SK-N-SH treated with all-trans-retinoic acid at 6 μM for 48 hours (cell line): Measurements from ENCODE around the gene PARVB.

Experiments
- ATAC-seq: fragments of 200-7000 bp; cut with Tn5 transposase; 3 replicates; pipeline ENCODE4 v1.9.1; 2020; ENCODE audit warnings: mild to moderate bottlenecking, moderate library complexity
- ARNTL ChIP-seq: fragments of 450-650 bp; formaldehyde crosslinking; IDR thresholded peaks from 2 replicates; pipeline ENCODE4 v1.5.0; 2020; ENCODE audit warnings: low read depth, mild to moderate bottlenecking, moderate library complexity, borderline replicate concordance
- BACH2 ChIP-seq: fragments of 250-450 bp; sonication (Bioruptor Pico); IDR thresholded peaks from 2 replicates; pipeline ENCODE4 v1.9.0; 2021; ENCODE audit warnings: mild to moderate bottlenecking, borderline replicate concordance
- CSDC2 ChIP-seq: fragments of 250-450 bp; sonication (Bioruptor Pico); IDR thresholded peaks from 2 replicates; pipeline ENCODE4 v1.5.0; 2020; ENCODE audit warnings: mild to moderate bottlenecking, moderate library complexity
- ESRRG ChIP-seq: fragments of 250-450 bp; sonication (Bioruptor Pico); IDR thresholded peaks from 2 replicates; pipeline ENCODE4 v1.6.1; 2021; ENCODE audit warnings: mild to moderate bottlenecking
- GLIS3 ChIP-seq: fragments of 250-450 bp; sonication (Bioruptor Pico); IDR thresholded peaks from 2 replicates; pipeline ENCODE4 v1.5.0; 2020; ENCODE audit warnings: mild to moderate bottlenecking, moderate library complexity
- ISL1 ChIP-seq: fragments of 250-450 bp; sonication (Bioruptor Pico); IDR thresholded peaks from 2 replicates; pipeline ENCODE4 v2.1.2; 2022; ENCODE audit warnings: mild to moderate bottlenecking, moderate library complexity
- OSR1 ChIP-seq: fragments of 250-450 bp; sonication (Bioruptor Pico); IDR thresholded peaks from 2 replicates; pipeline ENCODE4 v1.8.0; 2022; ENCODE audit warnings: moderate library complexity, mild to moderate bottlenecking, inconsistent platforms
- PPARA ChIP-seq: fragments of 250-450 bp; sonication (Bioruptor Pico); IDR thresholded peaks from 2 replicates; pipeline ENCODE4 v1.5.0; 2020; ENCODE audit warnings: mild to moderate bottlenecking, borderline replicate concordance
- RARB ChIP-seq: fragments of 250-450 bp; sonication (Bioruptor Pico); IDR thresholded peaks from 2 replicates; pipeline ENCODE4 v1.8.0; 2021; ENCODE audit warnings: mild to moderate bottlenecking, moderate library complexity
- SNAI2 ChIP-seq: fragments of 250-450 bp; sonication (Bioruptor Pico); IDR thresholded peaks from 2 replicates; pipeline ENCODE4 v1.5.0; 2020; ENCODE audit warnings: mild to moderate bottlenecking, moderate library complexity
- TCF4 ChIP-seq: fragments of 250-450 bp; sonication (Bioruptor Pico); IDR thresholded peaks from 2 replicates; pipeline ENCODE4 v1.8.0; 2021; ENCODE audit warnings: mild to moderate bottlenecking, moderate library complexity, borderline replicate concordance
- ZC3H10 ChIP-seq: fragments of 250-450 bp; sonication (Bioruptor Pico); IDR thresholded peaks from 2 replicates; pipeline ENCODE4 v1.5.1; 2021; ENCODE audit warnings: mild to moderate bottlenecking, moderate library complexity
- ZFP30 ChIP-seq: fragments of 450-650 bp; formaldehyde crosslinking; IDR thresholded peaks from 2 replicates; pipeline ENCODE4 v1.5.0; 2022; ENCODE audit warnings: mild to moderate bottlenecking, moderate library complexity
- ZNF565 ChIP-seq: fragments of 450-650 bp; formaldehyde crosslinking; conservative IDR thresholded peaks from 2 replicates; pipeline ENCODE4 v1.5.0; 2020; ENCODE audit warnings: low read depth, mild to moderate bottlenecking, moderate library complexity
- ZNF8 ChIP-seq: fragments of 450-650 bp; formaldehyde crosslinking; IDR thresholded peaks from 2 replicates; pipeline ENCODE4 v1.5.0; 2020; ENCODE audit warnings: mild to moderate bottlenecking, moderate library complexity
- TF ChIP-seq, protein P1 (sequence below): fragments of 250-450 bp; sonication (Bioruptor Pico); IDR thresholded peaks from 2 replicates; pipeline ENCODE4 v1.8.0; 2020; ENCODE audit warnings: mild to moderate bottlenecking, moderate library complexity, borderline replicate concordance
- TF ChIP-seq, protein P2 (sequence below): fragments of 250-450 bp; sonication (Bioruptor Pico); IDR thresholded peaks from 2 replicates; pipeline ENCODE4 v1.5.0; 2020; ENCODE audit warnings: mild to moderate bottlenecking, moderate library complexity
- TF ChIP-seq, protein P3 (sequence below): fragments of 250-450 bp; sonication (Bioruptor Pico); IDR thresholded peaks from 2 replicates; pipeline ENCODE4 v1.5.1; 2021; ENCODE audit warnings: mild to moderate bottlenecking, moderate library complexity
- TF ChIP-seq, protein P4 (sequence below): fragments of 250-450 bp; sonication (Bioruptor Pico); IDR thresholded peaks from 2 replicates; pipeline ENCODE4 v1.8.0; 2021; ENCODE audit warnings: low read depth, mild to moderate bottlenecking, moderate library complexity, borderline replicate concordance

The PARVB gene

DNA sequence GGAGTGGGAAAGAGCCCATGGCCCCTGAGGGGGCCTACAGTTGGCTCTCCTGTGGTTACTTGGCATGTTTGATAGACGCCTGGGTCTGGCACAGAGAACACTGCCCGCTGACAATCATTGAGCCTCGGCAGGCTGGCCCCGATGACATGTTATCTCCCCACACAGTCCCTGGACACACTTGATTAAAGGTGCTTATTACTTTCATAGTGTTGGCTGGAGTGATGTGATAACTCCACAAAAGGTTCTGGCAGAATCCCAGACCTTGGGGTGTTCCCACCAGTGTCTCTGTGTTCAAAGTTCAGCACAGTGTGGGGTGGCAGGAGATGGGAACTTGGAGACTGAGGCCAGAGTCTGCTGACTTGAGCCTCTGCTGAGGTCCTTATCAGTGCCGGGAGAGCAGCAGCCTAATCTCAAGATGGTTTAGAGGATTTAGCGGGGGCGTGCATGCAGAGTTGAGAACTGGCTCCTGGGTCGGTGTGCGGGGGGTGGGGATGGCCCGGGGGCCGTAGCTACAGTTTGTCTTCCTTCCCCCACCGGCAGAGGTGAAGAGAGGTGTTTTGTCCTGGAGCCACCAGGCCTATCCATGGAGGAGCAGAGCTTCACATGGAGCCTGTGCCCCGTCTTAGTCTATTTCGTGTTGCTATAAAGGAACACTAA lies 22.5 kb downstream of the PARVB start:
- TF ChIP-seq RARB (CRISPR knock-in tag) (no peak), ESRRG (CRISPR knock-in tag) (no peak), ZFP30 (CRISPR knock-in tag) (no peak), OSR1 (CRISPR knock-in tag) (no peak)
- TF ChIP-seq, protein P1, sequence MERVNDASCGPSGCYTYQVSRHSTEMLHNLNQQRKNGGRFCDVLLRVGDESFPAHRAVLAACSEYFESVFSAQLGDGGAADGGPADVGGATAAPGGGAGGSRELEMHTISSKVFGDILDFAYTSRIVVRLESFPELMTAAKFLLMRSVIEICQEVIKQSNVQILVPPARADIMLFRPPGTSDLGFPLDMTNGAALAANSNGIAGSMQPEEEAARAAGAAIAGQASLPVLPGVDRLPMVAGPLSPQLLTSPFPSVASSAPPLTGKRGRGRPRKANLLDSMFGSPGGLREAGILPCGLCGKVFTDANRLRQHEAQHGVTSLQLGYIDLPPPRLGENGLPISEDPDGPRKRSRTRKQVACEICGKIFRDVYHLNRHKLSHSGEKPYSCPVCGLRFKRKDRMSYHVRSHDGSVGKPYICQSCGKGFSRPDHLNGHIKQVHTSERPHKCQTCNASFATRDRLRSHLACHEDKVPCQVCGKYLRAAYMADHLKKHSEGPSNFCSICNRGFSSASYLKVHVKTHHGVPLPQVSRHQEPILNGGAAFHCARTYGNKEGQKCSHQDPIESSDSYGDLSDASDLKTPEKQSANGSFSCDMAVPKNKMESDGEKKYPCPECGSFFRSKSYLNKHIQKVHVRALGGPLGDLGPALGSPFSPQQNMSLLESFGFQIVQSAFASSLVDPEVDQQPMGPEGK (CRISPR knock-in tag), result no peak
- TF ChIP-seq, protein P2, sequence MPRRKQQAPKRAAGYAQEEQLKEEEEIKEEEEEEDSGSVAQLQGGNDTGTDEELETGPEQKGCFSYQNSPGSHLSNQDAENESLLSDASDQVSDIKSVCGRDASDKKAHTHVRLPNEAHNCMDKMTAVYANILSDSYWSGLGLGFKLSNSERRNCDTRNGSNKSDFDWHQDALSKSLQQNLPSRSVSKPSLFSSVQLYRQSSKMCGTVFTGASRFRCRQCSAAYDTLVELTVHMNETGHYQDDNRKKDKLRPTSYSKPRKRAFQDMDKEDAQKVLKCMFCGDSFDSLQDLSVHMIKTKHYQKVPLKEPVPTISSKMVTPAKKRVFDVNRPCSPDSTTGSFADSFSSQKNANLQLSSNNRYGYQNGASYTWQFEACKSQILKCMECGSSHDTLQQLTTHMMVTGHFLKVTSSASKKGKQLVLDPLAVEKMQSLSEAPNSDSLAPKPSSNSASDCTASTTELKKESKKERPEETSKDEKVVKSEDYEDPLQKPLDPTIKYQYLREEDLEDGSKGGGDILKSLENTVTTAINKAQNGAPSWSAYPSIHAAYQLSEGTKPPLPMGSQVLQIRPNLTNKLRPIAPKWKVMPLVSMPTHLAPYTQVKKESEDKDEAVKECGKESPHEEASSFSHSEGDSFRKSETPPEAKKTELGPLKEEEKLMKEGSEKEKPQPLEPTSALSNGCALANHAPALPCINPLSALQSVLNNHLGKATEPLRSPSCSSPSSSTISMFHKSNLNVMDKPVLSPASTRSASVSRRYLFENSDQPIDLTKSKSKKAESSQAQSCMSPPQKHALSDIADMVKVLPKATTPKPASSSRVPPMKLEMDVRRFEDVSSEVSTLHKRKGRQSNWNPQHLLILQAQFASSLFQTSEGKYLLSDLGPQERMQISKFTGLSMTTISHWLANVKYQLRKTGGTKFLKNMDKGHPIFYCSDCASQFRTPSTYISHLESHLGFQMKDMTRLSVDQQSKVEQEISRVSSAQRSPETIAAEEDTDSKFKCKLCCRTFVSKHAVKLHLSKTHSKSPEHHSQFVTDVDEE (CRISPR knock-in tag), result no peak
- ATAC-seq, result no peak

- ATAC-seq, result no peak
- TF ChIP-seq, protein P3, sequence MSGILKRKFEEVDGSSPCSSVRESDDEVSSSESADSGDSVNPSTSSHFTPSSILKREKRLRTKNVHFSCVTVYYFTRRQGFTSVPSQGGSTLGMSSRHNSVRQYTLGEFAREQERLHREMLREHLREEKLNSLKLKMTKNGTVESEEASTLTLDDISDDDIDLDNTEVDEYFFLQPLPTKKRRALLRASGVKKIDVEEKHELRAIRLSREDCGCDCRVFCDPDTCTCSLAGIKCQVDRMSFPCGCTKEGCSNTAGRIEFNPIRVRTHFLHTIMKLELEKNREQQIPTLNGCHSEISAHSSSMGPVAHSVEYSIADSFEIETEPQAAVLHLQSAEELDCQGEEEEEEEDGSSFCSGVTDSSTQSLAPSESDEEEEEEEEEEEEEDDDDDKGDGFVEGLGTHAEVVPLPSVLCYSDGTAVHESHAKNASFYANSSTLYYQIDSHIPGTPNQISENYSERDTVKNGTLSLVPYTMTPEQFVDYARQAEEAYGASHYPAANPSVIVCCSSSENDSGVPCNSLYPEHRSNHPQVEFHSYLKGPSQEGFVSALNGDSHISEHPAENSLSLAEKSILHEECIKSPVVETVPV (CRISPR knock-in tag), result no peak
- TF ChIP-seq, protein P4, sequence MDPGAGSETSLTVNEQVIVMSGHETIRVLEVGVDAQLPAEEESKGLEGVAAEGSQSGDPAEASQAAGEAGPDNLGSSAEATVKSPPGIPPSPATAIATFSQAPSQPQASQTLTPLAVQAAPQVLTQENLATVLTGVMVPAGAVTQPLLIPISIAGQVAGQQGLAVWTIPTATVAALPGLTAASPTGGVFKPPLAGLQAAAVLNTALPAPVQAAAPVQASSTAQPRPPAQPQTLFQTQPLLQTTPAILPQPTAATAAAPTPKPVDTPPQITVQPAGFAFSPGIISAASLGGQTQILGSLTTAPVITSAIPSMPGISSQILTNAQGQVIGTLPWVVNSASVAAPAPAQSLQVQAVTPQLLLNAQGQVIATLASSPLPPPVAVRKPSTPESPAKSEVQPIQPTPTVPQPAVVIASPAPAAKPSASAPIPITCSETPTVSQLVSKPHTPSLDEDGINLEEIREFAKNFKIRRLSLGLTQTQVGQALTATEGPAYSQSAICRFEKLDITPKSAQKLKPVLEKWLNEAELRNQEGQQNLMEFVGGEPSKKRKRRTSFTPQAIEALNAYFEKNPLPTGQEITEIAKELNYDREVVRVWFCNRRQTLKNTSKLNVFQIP (CRISPR knock-in tag), result no peak
- TF ChIP-seq PPARA (CRISPR knock-in tag) (no peak), OSR1 (CRISPR knock-in tag) (no peak), TCF4 (CRISPR knock-in tag) (no peak), ARNTL (CRISPR knock-in tag) (no peak), SNAI2 (CRISPR knock-in tag) (no peak), ISL1 (no peak), RARB (CRISPR knock-in tag) (no peak), BACH2 (CRISPR knock-in tag) (no peak), ESRRG (CRISPR knock-in tag) (no peak), CSDC2 (CRISPR knock-in tag) (no peak), ZNF8 (no peak), GLIS3 (CRISPR knock-in tag) (no peak), ZFP30 (CRISPR knock-in tag) (no peak), ZC3H10 (CRISPR knock-in tag) (no peak)
- TF ChIP-seq, protein P1 (CRISPR knock-in tag), result no peak
- TF ChIP-seq, all 23 proteins: peak for 0
Observed at GRCh38 chr22:44047891-44048301, 23.8 kb downstream of the PARVB start.

- no peak; the same call in 2 of the 3 replicates for ATAC-seq
- TF ChIP-seq RARB (CRISPR knock-in tag) (no peak), ESRRG (CRISPR knock-in tag) (no peak), TCF4 (CRISPR knock-in tag) (peak; percentile 29; the same call in 1 of the 2 replicates), GLIS3 (CRISPR knock-in tag) (no peak), ZNF565 (CRISPR knock-in tag) (no peak)
- TF ChIP-seq, protein P2 (CRISPR knock-in tag), result no peak
Observed at GRCh38 chr22:44049486-44050231, 25.6 kb downstream of the PARVB start.
